OCI-LY7 (cell line): ENCODE measurements around the gene FAM120B. TPM values are rescaled to one million over a fixed set of nuclear protein-coding genes. Genes with fewer than 3 reads are reported as not detected.
"Not testable (repeated sequence)": the region's sequence is repeated elsewhere in the genome, so short reads cannot be mapped to it uniquely, and the experiment has no call there.

Source experiments
- BruUV-seq: library from RNA; stranded (reverse); fragments of 400-500 nt; replicated peaks from 2 replicates; lab custom pipeline; 2021; lab: Mats Ljungman, UMichigan
- CTCF ChIA-PET: fragments of 300-600 bp; sonication (Branson Sonifier 250); formaldehyde crosslinking; loops from one replicate; lab custom pipeline; 2022; ENCODE audit warnings: antibody characterized with exemption; ENCODE audit not compliant: unreplicated experiment; lab: Charles Lee
- POLR2A ChIA-PET: fragments of 300-600 bp; sonication (Branson Sonifier 250); formaldehyde crosslinking; loops from one replicate; lab custom pipeline; 2022; ENCODE audit warnings: antibody characterized with exemption; lab: Charles Lee
- DNase-seq: peaks from one replicate; pipeline ENCODE4 v3.0.0-alpha.2; 2015; ENCODE audit warnings: low spot score
- H2AFZ ChIP-seq: fragments of 200-600 bp; sonication (generic), shearing (Covaris generic); 2 replicates; pipeline ENCODE4 v1.6.1; 2014; ENCODE audit warnings: mild to moderate bottlenecking, antibody characterized with exemption, low read length, moderate library complexity
- H3K27ac ChIP-seq: fragments of 200-600 bp; sonication (generic); 2 replicates; pipeline ENCODE4 v1.5.1; 2014; ENCODE audit warnings: mixed run types, low read depth, mild to moderate bottlenecking, moderate library complexity, low read length, inconsistent platforms; ENCODE audit not compliant: poor library complexity, severe bottlenecking
- H3K36me3 ChIP-seq: fragments of 200-600 bp; sonication (generic); 2 replicates; pipeline ENCODE4 v1.6.1; 2014; ENCODE audit warnings: mild to moderate bottlenecking, antibody characterized with exemption, low read length, moderate library complexity, mixed read lengths; ENCODE audit not compliant: insufficient read depth
- H3K4me1 ChIP-seq: fragments of 200-600 bp; sonication (generic); 2 replicates; pipeline ENCODE4 v1.5.1; 2014; ENCODE audit warnings: mild to moderate bottlenecking, low read length; ENCODE audit not compliant: insufficient read depth, poor library complexity, severe bottlenecking
- H3K4me2 ChIP-seq: fragments of 200-600 bp; sonication (generic); 2 replicates; pipeline ENCODE4 v1.6.1; 2014; ENCODE audit warnings: mild to moderate bottlenecking, low read length
- H3K4me3 ChIP-seq: fragments of 200-600 bp; sonication (generic); 2 replicates; pipeline ENCODE4 v1.5.1; 2014; ENCODE audit warnings: mild to moderate bottlenecking, low read depth, low read length; ENCODE audit not compliant: poor library complexity, severe bottlenecking
- H3K79me2 ChIP-seq: fragments of 200-600 bp; sonication (generic); 2 replicates; pipeline ENCODE4 v1.6.1; 2016; ENCODE audit warnings: low read depth, mild to moderate bottlenecking, low read length, moderate library complexity, mixed read lengths; ENCODE audit not compliant: insufficient read depth
- H3K9me2 ChIP-seq: fragments of 200-600 bp; sonication (generic); 2 replicates; pipeline ENCODE4 v1.6.1; 2016; ENCODE audit warnings: mild to moderate bottlenecking, low read length, mixed read lengths; ENCODE audit not compliant: insufficient read depth
- H3K9me3 ChIP-seq: fragments of 200-600 bp; sonication (generic); 2 replicates; pipeline ENCODE4 v1.6.1; 2014; ENCODE audit warnings: mild to moderate bottlenecking, mixed run types, low read length, mixed read lengths
- H4K20me1 ChIP-seq: fragments of 200-600 bp; sonication (generic); 2 replicates; pipeline ENCODE4 v1.6.1; 2014; ENCODE audit warnings: mild to moderate bottlenecking, antibody characterized with exemption, low read length, moderate library complexity, mixed read lengths; ENCODE audit not compliant: insufficient read depth
- EZH2phosphoT487 ChIP-seq: fragments of 200-600 bp; sonication (generic); IDR thresholded peaks from 2 replicates; pipeline ENCODE4 v1.6.1; 2018; ENCODE audit warnings: low read depth, borderline replicate concordance, mild to moderate bottlenecking, mixed run types, antibody characterized with exemption, low read length, moderate library complexity, mixed read lengths
- intact Hi-C: fragments of 100-400 bp; cut with micrococcal nuclease; formaldehyde crosslinking; loops from one replicate; pipeline ENCODE4 v1.10.0; 2022; ENCODE audit not compliant: unreplicated experiment
- total RNA-seq, 2 experiments: library from RNA; depleted of rRNA in 1 of 2; stranded (reverse); fragments of >200 nt in 1 of 2; shearing (Covaris generic) in 1 of 2; gene quantifications; 2 replicates each; pipeline ENCODE4 v1.2.3, GENCODE V29; 2014 to 2022
- TF ChIP-seq, protein P1 (sequence below): fragments of 200-600 bp; sonication (generic); conservative IDR thresholded peaks from 2 replicates; pipeline ENCODE4 v1.5.1; 2014; ENCODE audit warnings: mild to moderate bottlenecking, antibody characterized with exemption, low read length, moderate library complexity, mixed read lengths

The FAM120B gene
- total RNA-seq, 2 experiments from 2014 or later, result 12.8 to 32.9 TPM

DNA sequence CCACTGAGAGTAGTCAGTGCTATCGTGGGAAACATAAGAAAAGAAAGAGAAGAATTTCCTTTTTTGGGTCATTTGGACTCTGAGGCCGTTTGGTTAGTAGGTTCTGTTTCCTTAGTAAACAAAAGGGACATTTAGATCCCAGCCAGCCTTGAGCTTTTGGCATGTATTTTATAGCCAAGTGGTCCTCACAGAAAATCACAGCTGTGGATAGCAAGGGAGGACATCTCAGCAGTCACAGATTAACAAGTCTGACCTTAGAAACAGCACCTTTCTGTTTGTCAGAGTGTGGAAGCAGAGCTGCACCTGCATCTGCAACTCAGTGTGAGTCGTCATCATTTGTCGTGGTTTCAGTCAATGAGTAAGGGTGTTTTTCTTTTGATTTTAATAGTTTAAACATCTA is 40.5 kb downstream of the FAM120B start:
- BruUV-seq, result no TSS peak
- H3K9me3 ChIP-seq, result peaks cover 8% of the 10 kb centered on the region; the same call in 1 of the 2 replicates
- no peaks in the 10 kb centered on the region for H3K9me2 ChIP-seq
- no peak overlapping the region for H2AFZ ChIP-seq
- no peak for TF ChIP-seq EZH2phosphoT487
- TF ChIP-seq, protein P1, sequence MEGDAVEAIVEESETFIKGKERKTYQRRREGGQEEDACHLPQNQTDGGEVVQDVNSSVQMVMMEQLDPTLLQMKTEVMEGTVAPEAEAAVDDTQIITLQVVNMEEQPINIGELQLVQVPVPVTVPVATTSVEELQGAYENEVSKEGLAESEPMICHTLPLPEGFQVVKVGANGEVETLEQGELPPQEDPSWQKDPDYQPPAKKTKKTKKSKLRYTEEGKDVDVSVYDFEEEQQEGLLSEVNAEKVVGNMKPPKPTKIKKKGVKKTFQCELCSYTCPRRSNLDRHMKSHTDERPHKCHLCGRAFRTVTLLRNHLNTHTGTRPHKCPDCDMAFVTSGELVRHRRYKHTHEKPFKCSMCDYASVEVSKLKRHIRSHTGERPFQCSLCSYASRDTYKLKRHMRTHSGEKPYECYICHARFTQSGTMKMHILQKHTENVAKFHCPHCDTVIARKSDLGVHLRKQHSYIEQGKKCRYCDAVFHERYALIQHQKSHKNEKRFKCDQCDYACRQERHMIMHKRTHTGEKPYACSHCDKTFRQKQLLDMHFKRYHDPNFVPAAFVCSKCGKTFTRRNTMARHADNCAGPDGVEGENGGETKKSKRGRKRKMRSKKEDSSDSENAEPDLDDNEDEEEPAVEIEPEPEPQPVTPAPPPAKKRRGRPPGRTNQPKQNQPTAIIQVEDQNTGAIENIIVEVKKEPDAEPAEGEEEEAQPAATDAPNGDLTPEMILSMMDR, result no peak
- no peak for DNase-seq
- ChIA-PET CTCF (no interaction called here), POLR2A (interaction anchor here (0.6 kb wide), 1 partner anchor 234 kb away, joined by 3 read pairs; no protein-coding TSS in a partner anchor)
- H3K4me1 ChIP-seq, result no peaks in the 10 kb centered on the region
- no peak overlapping the region for H3K4me2 ChIP-seq
- no peak overlapping the region for H3K27ac ChIP-seq
- H3K36me3 ChIP-seq, result peaks cover 65% of the 10 kb centered on the region
- intact Hi-C loops, result no loop called here
- no peak overlapping the region for H3K4me3 ChIP-seq
- H4K20me1 ChIP-seq, result no peaks in the 10 kb centered on the region
- H3K79me2 ChIP-seq, result no peaks in the 10 kb centered on the region

DNA sequence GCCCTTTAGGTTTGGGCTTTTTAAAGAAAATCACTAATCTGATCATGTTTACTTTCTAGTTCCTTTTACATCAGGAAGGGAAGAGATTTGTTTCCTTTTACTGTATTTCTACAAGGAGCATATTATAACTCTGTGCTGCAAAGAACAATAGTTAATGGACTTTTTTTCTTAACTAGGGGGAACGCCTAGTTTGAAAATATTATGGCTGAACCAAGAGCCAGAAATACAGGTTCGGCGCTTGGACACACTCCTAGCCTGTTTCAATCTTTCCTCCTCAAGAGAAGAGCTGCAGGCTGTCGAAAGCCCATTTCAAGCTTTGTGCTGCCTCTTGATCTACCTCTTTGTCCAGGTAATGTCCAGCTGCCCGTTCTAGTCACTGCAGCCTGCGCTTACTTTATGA is 41.4 kb downstream of the FAM120B start:
- TF ChIP-seq EZH2phosphoT487, result no peak
- TF ChIP-seq, protein P1, result no peak
- Histone ChIP-seq H3K9me3 (peaks cover 8% of the 10 kb centered on the region; the same call in 1 of the 2 replicates), H2AFZ (no peak overlapping the region), H3K36me3 (peaks cover 65% of the 10 kb centered on the region), H4K20me1 (no peaks in the 10 kb centered on the region), H3K79me2 (no peaks in the 10 kb centered on the region), H3K4me1 (no peaks in the 10 kb centered on the region), H3K9me2 (no peaks in the 10 kb centered on the region), H3K4me2 (no peak overlapping the region), H3K27ac (no peak overlapping the region), H3K4me3 (no peak overlapping the region)
- BruUV-seq, result no TSS peak
- POLR2A ChIA-PET, result interaction anchor here (1.7 kb wide), 1 partner anchor 8 kb away, joined by 5 read pairs; no protein-coding TSS in a partner anchor
- intact Hi-C loops, result no loop called here
- no peak for DNase-seq
- CTCF ChIA-PET, result no interaction called here

DNA sequence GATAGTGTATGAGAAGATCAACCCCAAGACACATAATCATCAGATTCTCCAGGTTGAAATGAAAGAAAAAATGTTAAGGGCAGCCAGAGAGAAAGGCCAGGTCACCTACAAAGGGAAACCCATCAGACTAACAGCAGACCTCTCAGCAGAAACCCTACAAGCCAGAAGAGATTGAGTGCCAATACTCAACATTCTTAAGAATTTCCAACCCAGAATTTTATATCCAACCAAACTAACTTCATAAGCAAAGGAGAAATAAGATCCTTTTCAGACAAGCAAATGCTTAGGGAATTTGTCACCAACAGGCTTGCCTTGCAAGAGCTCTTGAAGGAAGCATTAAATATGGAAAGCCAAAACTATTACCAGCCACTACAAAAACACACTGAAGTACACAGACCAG is 44.9 kb downstream of the FAM120B start:
- H3K79me2 ChIP-seq, DNase-seq, H4K20me1 ChIP-seq, H3K4me1 ChIP-seq, H2AFZ ChIP-seq, H3K4me3 ChIP-seq, BruUV-seq, H3K27ac ChIP-seq, H3K9me3 ChIP-seq, H3K4me2 ChIP-seq, H3K9me2 ChIP-seq, CTCF ChIA-PET, POLR2A ChIA-PET, intact Hi-C loops: not testable (repeated sequence)
- H3K36me3 ChIP-seq, result peaks cover 47% of the 10 kb centered on the region

DNA sequence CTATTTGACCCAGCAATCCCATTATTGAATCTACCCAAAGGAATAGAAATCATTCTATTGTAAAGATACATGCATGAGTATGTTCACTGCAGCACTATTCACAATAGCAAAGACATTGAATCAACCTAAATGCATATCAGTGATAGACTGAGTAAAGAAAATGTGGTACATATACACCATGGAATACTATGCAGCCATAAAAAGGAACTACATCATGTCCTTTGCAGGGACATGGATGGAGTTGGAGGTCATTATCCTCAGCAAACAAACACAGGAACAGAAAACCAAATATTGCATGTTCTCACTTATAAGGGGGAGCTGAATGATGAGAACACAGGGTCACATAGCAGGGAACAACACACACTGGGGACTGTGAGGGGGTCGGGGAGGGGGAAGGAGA is 48.6 kb downstream of the FAM120B start:
- H3K4me1 ChIP-seq, H2AFZ ChIP-seq, DNase-seq, BruUV-seq, H3K4me2 ChIP-seq, H4K20me1 ChIP-seq, H3K4me3 ChIP-seq, intact Hi-C loops, H3K9me3 ChIP-seq, H3K79me2 ChIP-seq, H3K27ac ChIP-seq, H3K9me2 ChIP-seq, POLR2A ChIA-PET, CTCF ChIA-PET: not testable (repeated sequence)
- peaks cover 42% of the 10 kb centered on the region for H3K36me3 ChIP-seq
